Measurements from ENCODE around the gene SCO1. TPM values are rescaled to one million over a fixed set of nuclear protein-coding genes. Genes with fewer than 3 reads are reported as not detected.

Gene SCO1
- total RNA-seq, 1 experiment from 2014 or later = 60.3 TPM

- Histone ChIP-seq H2BK12ac (ENCODE audit: insufficient read length, low read depth, low read length) (no peak overlapping the region), H2BK120ac (ENCODE audit: low read depth, low read length, poor library complexity, severe bottlenecking) (no peak overlapping the region), H4K8ac (replicated peaks; ENCODE audit: insufficient read length, low read depth, low read length) (no peak overlapping the region), H3K14ac (ENCODE audit: insufficient read depth, low read length) (no peak overlapping the region), H3K4me2 (ENCODE audit: insufficient read depth, insufficient read length, low read length) (no peak overlapping the region), H3K23me2 (ENCODE audit: insufficient read length, low read depth, low read length, poor library complexity, severe bottlenecking) (no peaks in the 10 kb centered on the region), H2BK15ac (ENCODE audit: low read depth, low read length) (no peak overlapping the region), H3K79me1 (ENCODE audit: insufficient read depth, low read depth, low read length, poor library complexity, severe bottlenecking) (no peaks in the 10 kb centered on the region), H4K91ac (ENCODE audit: insufficient read length, low read depth, low read length) (no peak overlapping the region), H3K9ac (ENCODE audit: extremely low read depth, insufficient read length, low read length) (no peak overlapping the region), H2AFZ (ENCODE audit: low read length) (no peak overlapping the region), H3K79me2 (ENCODE audit: insufficient read depth, low read length) (no peaks in the 10 kb centered on the region), H3K23ac (ENCODE audit: insufficient read length, low read depth, low read length) (no peak overlapping the region), H3K27ac (ENCODE audit: insufficient read length, low read depth, low read length) (no peak overlapping the region), H4K20me1 (ENCODE audit: control insufficient read depth, insufficient read depth, insufficient read length) (no peaks in the 10 kb centered on the region), H3K56ac (ENCODE audit: insufficient read length, low read depth, low read length) (no peak overlapping the region), H2AK5ac (ENCODE audit: insufficient read length, low read length) (no peak overlapping the region), H2BK20ac (ENCODE audit: low read depth, low read length, poor library complexity, severe bottlenecking) (no peak overlapping the region), H3K4ac (ENCODE audit: low read depth, low read length) (no peak overlapping the region), H2BK5ac (ENCODE audit: insufficient read length, low read length) (no peak overlapping the region), H4K5ac (ENCODE audit: insufficient read length, low read depth, low read length) (no peak overlapping the region), H3K4me1 (ENCODE audit: insufficient read depth, low read length) (no peaks in the 10 kb centered on the region), H3K27me3 (ENCODE audit: insufficient read depth, low read length) (no peaks in the 10 kb centered on the region), H3T11ph (ENCODE audit: low read length) (no peak overlapping the region), H3K18ac (ENCODE audit: insufficient read length, low read depth, low read length) (no peak overlapping the region), H3K9me3 (ENCODE audit: control insufficient read depth, low read depth, low read length) (no peaks in the 10 kb centered on the region)
- peaks cover 0 to 3% of the 10 kb centered on the region in 2 experiments; a peak in 2 of 4 replicates for H3K4me1 Mint-ChIP-seq
- no peaks in the 10 kb centered on the region; the same call in none of the 2 replicates for H3K27me3 Mint-ChIP-seq (ENCODE audit: low read depth)
- H3K27ac Mint-ChIP-seq = no peak overlapping the region
- H3K4me3 Mint-ChIP-seq = no peak overlapping the region
- no CpG with 5 or more reads among the region's 9 CpGs for WGBS (ENCODE audit: extremely low coverage, insufficient read length, low lambda C conversion rate)
- no peak for DNase-seq
- no peak for TF ChIP-seq CTCF (conservative IDR thresholded peaks at IDR 0.05)
- H3K9me3 Mint-ChIP-seq = no peaks in the 10 kb centered on the region
- no peaks in the 10 kb centered on the region for H3K36me3 Mint-ChIP-seq (ENCODE audit: insufficient read depth in 1 of 3, low read depth in 3 of 3)
These were observed 45.4 kb downstream of the SCO1 start for GRCh38 chr17:10651927-10652326.
